GM18508 (cell line): ENCODE measurements around the gene HACD4.
"Not testable (repeated sequence)": the region's sequence is repeated elsewhere in the genome, so short reads cannot be mapped to it uniquely, and the experiment has no call there.

Experiments used
- ATAC-seq: cut with Tn5 transposase; IDR thresholded peaks from one replicate; pipeline ENCODE4 v1.9.1; 2021; ENCODE audit warnings: moderate number of reproducible peaks; ENCODE audit not compliant: insufficient read depth, unreplicated experiment

HACD4 gene

DNA sequence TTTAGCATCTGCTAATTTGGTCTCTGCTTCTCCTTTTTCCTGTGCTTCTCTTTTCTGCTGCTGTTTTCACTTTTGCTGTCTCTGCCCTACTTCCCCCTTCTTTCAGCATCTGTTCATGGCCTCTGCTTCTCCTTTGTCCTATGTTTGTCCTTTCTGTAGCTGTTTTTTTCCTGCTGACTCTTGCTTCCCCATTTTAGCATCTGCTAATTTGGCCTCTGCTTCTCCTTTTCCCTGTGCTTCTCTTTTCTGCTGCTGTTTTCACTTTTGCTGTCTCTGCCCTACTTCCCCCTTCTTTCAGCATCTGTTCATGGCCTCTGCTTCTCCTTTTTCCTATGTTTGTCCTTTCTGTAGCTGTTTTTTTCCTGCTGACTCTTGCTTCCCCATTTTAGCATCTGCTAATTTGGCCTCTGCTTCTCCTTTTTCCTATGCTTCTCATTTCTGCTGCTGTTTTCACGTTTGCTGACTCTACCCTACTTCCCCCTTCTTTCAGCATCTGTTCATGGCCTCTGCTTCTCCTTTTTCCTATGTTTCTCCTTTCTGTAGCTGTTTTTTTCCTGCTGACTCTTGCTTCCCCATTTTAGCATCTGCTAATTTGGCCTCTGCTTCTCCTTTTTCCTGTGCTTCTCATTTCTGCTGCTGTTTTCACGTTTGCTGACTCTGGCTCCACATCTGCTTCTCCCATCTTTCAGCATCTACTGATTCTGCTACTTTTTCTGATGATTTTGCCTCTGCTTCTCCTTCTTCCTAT lies 57.1 kb downstream of the HACD4 start:
- ATAC-seq = not testable (repeated sequence)

DNA sequence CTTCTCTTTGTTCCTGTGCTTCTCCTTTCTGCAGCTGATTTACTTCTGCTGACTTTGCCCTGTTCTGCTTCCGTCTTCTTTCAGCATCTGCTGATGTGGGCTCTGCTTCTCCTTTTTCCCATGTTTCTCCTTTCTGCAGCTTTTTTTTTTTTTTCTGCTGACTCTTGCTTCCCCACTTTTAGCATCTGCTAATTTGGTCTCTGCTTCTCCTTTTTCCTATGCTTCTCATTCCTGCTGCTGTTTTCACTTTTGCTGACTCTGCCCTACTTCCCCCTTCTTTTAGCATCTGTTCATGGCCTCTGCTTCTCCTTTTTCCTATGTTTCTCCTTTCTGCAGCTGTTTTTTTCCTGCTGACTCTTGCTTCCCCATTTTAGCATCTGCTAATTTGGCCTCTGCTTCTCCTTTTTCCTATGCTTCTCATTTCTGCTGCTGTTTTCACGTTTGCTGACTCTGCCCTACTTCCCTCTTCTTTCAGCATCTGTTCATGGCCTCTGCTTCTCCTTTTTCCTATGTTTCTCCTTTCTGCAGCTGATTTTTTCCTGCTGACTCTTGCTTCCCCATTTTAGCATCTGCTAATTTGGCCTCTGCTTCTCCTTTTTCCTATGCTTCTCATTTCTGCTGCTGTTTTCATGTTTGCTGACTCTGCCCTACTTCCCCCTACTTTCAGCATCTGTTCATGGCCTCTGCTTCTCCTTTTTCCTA lies 58.0 kb downstream of the HACD4 start:
- ATAC-seq = not testable (repeated sequence)

DNA sequence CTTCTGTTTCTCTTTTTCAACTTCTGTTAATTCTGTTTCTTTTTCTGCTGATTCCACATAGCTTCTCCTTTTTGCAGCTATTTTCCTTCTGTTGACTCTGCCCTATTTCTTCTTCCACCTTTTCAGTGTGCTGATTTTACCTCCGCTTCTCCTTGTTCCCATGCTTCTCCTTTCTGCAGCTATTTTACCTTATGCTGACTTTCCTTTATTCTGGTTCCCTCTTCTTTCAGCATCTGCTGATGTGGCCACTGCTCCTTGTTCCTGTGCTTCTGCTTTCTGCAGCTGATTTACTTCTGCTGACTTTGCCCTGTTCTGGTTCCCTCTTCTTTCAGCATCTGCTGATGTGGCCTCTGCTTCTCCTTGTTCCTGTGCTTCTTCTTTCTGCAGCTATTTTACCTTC lies 58.8 kb downstream of the HACD4 start:
- ATAC-seq = no peak

DNA sequence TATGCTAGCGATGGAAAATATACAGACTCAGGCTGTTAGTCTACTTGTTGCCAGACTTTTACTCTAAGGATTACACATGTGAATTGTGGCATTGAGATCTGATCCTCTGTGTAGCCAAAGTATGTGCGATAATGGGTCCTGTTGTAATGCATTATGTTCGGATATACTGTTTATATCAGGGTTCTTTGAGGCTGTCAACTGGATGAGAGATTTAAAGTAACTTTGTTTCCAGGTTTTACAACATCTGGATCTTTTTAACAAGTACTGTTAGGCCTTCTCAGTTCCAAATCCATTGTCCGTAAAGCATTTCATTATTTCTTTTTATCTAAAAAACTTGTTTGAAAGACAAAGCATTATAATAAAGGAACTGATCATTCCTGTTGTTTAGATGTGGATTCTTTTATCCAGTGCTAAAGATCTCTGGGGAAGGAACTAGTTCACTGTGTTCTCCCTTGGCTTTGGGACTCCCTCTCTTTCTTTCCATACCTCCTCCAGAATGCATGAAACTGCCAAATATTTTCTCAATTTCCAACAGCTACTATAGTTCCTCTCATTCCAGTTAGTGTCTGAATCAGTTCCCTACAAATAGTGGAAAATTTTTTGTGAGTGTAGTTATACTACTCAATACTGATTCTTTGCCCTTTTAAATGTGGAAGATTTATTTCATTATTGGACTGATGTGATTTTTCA lies 68.8 kb downstream of the HACD4 start:
- no peak for ATAC-seq

DNA sequence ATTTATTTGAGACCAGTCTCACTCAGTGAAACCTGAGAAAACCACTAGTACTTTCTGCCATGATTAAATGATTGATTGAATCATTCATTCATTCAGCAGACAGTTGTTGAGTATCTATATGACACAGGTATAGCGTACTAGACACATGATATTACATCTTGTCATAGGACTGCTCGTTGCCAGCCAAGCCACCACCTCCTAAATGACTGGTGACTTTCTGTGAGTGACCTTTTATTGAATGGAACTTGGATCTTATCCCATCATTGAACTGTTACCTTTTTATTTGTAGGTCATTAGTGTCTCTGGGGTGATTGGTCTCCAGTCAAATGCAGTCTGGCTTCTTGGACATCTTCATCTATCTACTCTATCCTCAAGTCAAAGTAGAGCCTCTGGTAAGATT lies 80.7 kb downstream of the HACD4 start:
- ATAC-seq = no peak
